ENCODE results near the gene RCBTB2.

The RCBTB2 gene

GRCh38 chr13:48528720-48529119, 4.2 kb downstream of the RCBTB2 start:
- DNase-seq, result no peak

GRCh38 chr13:48527955-48528354, 4.9 kb downstream of the RCBTB2 start:
- DNase-seq, result no peak

- DNase-seq, result no peak
Measured at GRCh38 chr13:48526286-48526685, 6.6 kb downstream of the RCBTB2 start.

DNA sequence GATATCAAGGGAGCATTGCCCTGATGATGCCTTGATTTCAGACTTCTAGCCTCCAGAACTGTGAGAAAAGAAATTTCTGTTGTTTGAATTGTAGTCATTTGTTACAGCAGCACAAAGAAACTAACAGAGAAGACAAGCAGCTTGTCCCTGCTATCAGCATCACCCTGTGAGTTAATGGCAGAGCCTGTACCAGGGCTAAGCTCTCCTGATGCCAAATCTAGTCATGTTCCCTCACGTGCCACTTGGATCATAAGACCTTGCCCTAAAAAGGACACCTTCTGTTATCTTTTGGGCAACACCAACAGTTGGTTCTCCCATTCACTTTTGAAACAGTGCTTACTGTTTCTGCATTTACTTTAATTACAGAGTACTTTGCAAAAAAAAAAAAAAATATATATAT, 14.8 kb downstream of the RCBTB2 start:
- no peak for DNase-seq

GRCh38 chr13:48515732-48516131, 17.1 kb downstream of the RCBTB2 start:
- DNase-seq, result no peak

DNA sequence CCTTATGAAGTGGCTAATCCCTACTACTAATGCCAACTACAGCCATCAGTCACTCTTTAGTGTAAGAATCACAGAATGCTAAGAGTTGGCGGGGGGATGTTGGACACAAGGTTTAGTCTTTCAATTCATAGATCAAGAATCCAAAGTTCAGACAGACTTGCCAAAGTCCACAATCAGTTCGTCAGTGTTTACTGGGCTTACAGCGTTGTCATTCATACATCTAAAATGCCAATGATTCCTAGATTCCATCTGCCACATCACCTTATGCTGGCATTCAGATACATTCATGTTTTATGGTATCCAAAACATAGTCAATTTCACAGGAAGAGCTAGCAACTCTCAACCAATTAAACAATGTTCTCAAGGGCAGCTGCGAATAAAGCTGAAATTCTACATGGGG, 18.1 kb downstream of the RCBTB2 start:
- DNase-seq, result no peak

GRCh38 chr13:48511621-48512230, 21.2 kb downstream of the RCBTB2 start:
- no peak for DNase-seq

GRCh38 chr13:48510698-48511097, 22.2 kb downstream of the RCBTB2 start:
- DNase-seq, result no peak

DNA sequence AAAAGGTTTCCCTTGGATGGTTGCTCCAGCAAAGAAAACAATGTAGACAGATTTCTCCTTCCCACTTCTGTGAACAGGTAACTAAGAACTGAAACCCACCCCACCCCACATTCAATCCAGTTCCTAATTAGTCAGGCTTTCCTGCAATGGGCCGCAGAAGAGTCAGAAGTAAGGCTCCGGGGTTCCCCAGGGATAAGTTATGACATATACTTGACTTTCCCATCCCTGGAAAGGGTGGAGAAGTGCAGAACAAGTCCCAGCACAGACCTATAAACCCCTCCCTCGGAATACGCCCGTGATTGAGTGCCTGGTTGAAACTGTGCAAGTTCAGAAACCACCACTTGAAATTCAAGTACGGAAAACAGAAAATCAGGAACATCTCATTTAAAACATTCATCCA, 24.9 kb downstream of the RCBTB2 start:
- no peak for DNase-seq

DNA sequence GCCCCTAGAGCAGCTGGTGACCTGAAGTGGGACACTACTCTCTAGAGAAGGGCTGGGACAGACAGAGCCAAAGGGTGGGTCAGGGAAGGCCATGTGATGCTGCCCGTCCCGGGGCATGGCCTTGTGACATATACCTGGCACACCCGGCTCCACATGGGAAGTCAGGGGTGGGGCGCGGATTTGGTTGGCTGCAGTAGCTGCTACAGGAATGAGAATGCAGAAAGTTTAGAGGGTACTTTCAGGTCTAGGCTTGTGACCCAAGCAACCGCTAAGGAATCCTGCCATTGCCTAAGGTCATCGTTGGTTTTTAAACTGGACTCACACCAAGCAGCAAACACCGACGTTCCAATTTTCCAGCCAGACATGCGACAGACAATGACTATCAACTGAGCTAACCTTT, 25.9 kb downstream of the RCBTB2 start:
- DNase-seq, result no peak

DNA sequence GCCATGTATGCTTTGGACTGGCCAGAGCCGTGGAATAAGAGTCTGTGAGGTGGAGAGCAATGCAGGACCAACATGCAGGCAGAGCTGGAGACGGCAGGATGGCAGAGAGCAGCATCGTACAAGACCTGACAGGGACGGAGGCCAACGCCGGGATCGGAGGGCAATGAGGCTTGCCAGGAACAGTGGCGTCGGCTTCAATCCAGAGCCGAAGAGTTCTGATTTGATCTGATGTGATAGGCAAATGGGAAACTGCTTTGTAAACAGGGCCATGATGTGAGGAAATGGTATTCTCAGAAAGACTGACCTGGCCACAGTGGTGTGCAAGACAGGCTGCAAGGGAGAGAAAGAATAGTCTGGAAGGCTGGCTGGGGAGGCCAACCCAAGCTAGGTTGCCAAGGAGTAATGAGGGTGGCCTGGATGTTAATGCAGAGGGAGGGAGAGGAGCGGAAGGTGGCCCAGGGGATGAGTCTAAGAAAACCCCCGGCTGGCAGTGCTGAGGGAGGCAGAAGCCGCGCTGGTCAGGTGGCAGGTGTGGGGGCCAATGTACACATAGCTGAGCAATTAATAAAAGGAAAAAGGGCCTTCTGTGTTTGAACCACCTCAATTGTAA, 26.7 kb downstream of the RCBTB2 start:
- no peak for DNase-seq

DNA sequence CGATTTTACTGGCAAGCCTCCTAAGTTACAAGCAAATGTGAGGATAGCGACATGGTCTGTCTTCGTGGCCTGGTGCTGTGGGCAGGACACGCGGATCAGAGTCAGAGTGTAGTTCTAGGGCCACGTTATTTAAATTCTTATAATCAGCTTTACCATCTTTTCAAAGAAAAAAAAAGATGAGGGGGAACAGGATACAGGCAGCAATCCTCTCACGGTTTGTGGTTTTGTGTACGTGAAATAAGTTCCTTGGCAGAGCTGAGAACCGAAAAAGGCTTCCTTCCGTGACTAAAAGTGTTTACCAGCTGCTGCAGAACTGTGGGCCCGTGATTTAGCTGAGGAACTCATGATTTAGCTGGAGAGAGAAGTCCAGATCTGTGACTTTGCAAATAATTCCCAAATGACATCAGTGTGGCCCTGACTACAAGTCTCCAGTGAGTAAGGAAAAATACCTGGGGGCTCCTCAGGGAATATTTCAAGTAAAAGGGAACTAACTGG, 27.2 kb downstream of the RCBTB2 start:
- no peak for DNase-seq

DNA sequence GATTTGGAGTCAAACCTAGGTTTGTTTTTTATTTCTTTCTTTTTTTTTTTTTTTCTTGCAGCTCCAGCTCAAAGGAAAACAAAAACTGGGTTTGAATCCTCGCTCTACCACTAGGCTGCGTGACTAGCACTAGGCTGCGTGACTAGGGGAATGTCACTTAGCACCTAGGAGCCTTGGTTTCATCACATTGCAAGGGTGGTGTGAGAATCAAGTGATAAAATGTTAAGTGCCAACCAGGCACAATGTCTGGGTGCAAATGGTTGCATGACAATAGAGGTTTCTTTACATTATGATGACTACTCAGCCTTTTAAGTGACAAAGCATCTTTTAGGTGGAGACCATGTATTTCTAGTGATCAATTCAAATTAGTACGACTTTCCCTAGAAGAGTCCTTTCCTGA, 27.9 kb downstream of the RCBTB2 start:
- no peak for DNase-seq

- DNase-seq, result no peak
Measured at GRCh38 chr13:48504606-48505005, 28.3 kb downstream of the RCBTB2 start.

DNA sequence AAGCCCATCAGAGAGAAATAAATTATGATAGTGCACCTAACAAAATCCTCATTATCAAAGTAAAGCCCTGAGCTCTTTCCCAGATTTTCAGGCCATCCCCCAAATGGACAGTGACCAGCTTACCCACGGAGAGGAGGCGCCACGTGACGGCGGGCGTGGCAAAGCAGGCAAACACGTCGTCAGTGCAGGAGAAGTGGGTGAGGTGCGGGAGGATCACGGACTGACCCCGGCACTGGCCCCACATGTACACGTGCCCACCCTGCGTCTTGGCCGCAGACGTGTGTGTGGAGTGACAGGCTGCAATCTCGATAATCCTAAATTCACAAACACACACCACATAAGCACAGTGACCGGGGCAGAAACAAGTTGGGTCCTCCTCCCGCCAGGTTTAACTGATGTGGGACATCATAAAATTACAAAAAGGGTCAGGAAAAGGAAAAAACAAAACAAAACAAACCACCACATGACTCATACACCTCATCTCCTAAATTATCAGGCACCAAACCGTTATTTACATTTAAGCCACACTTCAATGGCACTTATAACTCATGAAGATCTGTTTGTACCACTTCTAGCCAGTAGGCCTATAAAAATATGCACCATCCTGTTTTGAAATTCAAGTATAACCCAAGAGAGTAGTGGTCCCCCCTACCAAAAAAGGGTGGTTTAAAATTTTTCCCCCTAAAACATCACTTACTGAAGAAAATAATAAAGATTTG, 30.1 kb downstream of the RCBTB2 start:
- no peak for DNase-seq

DNA sequence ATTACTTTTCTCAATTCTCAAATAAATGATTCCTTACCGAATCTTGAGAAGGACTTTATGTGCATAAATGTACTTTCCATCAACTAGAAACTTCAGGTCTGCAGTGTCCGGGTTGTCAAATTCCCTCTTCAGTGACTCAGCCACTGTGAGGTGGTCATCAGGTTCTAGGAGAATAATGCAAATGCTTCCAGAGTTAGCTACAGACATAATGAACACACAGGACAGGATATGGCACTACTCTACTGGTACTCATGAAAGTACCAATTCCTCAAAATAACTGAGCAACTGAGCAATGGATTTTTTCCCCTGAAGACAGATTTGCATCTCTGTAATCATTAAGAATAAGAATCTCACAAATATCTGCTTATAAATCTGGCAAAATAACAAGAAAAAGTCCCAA, 31.2 kb downstream of the RCBTB2 start:
- DNase-seq, result no peak

DNA sequence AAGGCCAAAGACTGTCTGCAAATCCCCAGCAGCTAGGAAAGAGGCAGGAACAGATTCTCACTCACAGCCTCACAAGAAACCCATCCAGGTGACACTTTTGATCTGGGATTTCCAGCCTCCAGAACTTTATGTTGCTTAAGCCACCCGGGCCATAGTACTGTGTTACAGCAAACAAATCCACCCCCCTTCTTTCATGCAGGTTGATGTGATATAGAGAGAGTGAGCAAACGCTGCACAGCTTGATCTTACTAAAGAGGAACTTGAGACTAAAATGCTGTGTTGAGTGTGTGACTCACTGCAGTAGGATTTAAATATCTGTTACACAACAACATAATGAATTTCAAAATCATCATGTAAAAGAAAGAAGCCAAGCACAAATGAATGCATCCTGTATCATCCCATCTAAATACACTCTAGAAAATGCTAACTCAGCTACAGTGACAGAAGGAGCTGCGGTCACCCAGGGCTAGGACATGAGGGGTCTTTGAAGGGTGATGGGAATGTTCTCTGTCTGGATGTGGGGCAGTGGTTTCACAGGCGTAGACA, 32.2 kb downstream of the RCBTB2 start:
- no peak for DNase-seq

DNA sequence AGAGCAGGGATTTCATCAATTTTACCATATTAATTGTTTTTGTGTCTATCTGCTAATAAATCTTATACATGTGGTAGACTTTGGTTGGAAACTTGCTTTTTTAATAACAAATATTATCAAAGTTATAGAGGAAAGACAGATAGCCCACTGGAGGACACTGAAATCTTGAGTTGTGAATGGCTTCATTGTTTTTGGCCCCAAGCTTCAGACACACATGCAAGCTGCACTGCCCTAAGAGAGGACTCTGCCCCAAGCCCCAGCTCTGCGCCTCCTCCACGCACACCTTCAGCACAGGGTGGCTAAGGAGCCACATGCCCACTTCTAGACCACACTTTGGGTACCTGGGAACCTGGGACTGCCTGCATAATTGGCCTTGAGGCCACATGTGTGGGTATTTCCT, 35.2 kb downstream of the RCBTB2 start:
- no peak for DNase-seq

- DNase-seq, result no peak
Measured at GRCh38 chr13:48496271-48497161, 36.4 kb downstream of the RCBTB2 start.

DNA sequence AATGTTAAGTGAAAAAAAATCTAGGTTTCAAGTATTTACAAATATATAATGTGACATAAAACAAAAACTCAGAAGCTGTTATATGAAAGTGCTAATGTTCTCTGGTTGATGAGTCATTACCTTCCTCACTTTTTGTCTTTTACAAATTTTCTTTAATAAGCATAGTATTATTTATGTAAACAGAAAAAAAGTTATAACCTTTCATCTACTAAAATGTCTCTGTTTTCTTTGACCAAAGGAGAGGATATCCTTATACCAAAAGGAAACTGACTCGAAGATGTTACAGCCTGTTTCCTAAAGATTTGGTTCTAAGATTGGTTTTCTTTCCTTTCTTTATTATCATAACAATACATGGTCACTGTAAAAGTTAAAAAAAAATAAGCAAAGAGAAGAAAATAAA, 38.0 kb downstream of the RCBTB2 start:
- DNase-seq, result no peak

GRCh38 chr13:48493851-48494250, 39.0 kb downstream of the RCBTB2 start:
- no peak for DNase-seq

- DNase-seq, result no peak
Measured at GRCh38 chr13:48493066-48493765, 39.7 kb downstream of the RCBTB2 start.

Data from NCI-H187 treated with DMSO at 0.1 percent for 48 hours (cell line).